GM19395 (cell line): ENCODE data around the gene CNTN4.
A peak's percentile ranks its signal among the peaks of the same experiment; 100 is the strongest.

Experiments
- ATAC-seq: cut with Tn5 transposase; IDR thresholded peaks from one replicate; pipeline ENCODE4 v1.9.1; 2021; ENCODE audit warnings: mild to moderate bottlenecking, moderate library complexity; ENCODE audit not compliant: unreplicated experiment

The CNTN4 gene

GRCh38 chr3:3081381-3082233, 982.9 kb downstream of the CNTN4 start:
- peak; percentile 54 for ATAC-seq

- peak; percentile 79 for ATAC-seq
Observed at GRCh38 chr3:3082234-3082924, 983.7 kb downstream of the CNTN4 start.

- ATAC-seq, result no peak
Observed at GRCh38 chr3:3084890-3085289, 986.2 kb downstream of the CNTN4 start.

- no peak for ATAC-seq
Observed at GRCh38 chr3:3085782-3086181, 987.1 kb downstream of the CNTN4 start.

GRCh38 chr3:3086239-3086638, 987.6 kb downstream of the CNTN4 start:
- ATAC-seq, result no peak

GRCh38 chr3:3087279-3087678, 988.6 kb downstream of the CNTN4 start:
- no peak for ATAC-seq

- no peak for ATAC-seq
Observed at GRCh38 chr3:3087716-3088465, 989.2 kb downstream of the CNTN4 start.

GRCh38 chr3:3089017-3089416, 990.4 kb downstream of the CNTN4 start:
- ATAC-seq, result peak; percentile 99

- ATAC-seq, result no peak
Observed at GRCh38 chr3:3097958-3098357, 999.3 kb downstream of the CNTN4 start.

GRCh38 chr3:3101660-3102458, 1003.2 kb downstream of the CNTN4 start:
- peak; percentile 78 for ATAC-seq

- no peak for ATAC-seq
Observed at GRCh38 chr3:3102751-3103150, 1004.1 kb downstream of the CNTN4 start.

GRCh38 chr3:3105246-3105645, 1006.6 kb downstream of the CNTN4 start:
- no peak for ATAC-seq

GRCh38 chr3:3105815-3106214, 1007.1 kb downstream of the CNTN4 start:
- ATAC-seq, result no peak

GRCh38 chr3:3107181-3107580, 1008.5 kb downstream of the CNTN4 start:
- ATAC-seq, result no peak
